Activated B cell treated with CpG ODN at 0.5 μM for 24 hours (primary cell): Measurements from ENCODE around the gene GATAD2A. TPM values are rescaled to one million over a fixed set of nuclear protein-coding genes. Genes with fewer than 3 reads are reported as not detected.

ENCODE experiments used
- ATAC-seq: fragments of 200-7000 bp; cut with Tn5 transposase; one replicate; pipeline ENCODE4 v1.10.0; 2021; ENCODE audit warnings: low read depth, mild to moderate bottlenecking, moderate library complexity
- CTCF ChIA-PET: fragments of 350-600 bp; sonication (Branson Sonifier 250); formaldehyde crosslinking; loops from one replicate; lab custom pipeline; 2021; ENCODE audit warnings: antibody characterized with exemption; lab: Charles Lee
- POLR2A ChIA-PET: fragments of 350-600 bp; sonication (Branson Sonifier 250); formaldehyde crosslinking; loops from one replicate; lab custom pipeline; 2021; ENCODE audit warnings: antibody characterized with exemption; lab: Charles Lee
- DNase-seq: peaks from one replicate; pipeline ENCODE4 v3.0.0; 2022
- H3K27ac Mint-ChIP-seq: one replicate; pipeline ENCODE4 v1.8.0; 2020; ENCODE audit warnings: mixed read lengths
- H3K27me3 Mint-ChIP-seq: one replicate; pipeline ENCODE4 v1.8.0; 2021; ENCODE audit warnings: mixed read lengths
- H3K36me3 Mint-ChIP-seq: one replicate; pipeline ENCODE4 v1.8.0; 2021; ENCODE audit warnings: low read depth, mixed read lengths
- H3K4me1 Mint-ChIP-seq: one replicate; pipeline ENCODE4 v1.8.0; 2021; ENCODE audit warnings: mixed read lengths
- H3K4me3 Mint-ChIP-seq: one replicate; pipeline ENCODE4 v1.8.0; 2020; ENCODE audit warnings: mild to moderate bottlenecking, mixed read lengths
- H3K9me3 Mint-ChIP-seq: one replicate; pipeline ENCODE4 v1.8.0; 2020; ENCODE audit warnings: mixed read lengths
- CTCF ChIP-seq: fragments of 200-600 bp; IDR thresholded peaks from one replicate; pipeline ENCODE4 v1.8.0; 2022; ENCODE audit warnings: antibody characterized with exemption, mild to moderate bottlenecking
- intact Hi-C: fragments of 100-400 bp; cut with micrococcal nuclease; formaldehyde crosslinking; loops from one replicate; pipeline ENCODE4 v1.15.1; 2024
- total RNA-seq: library from RNA; stranded (reverse); gene quantifications from 2 replicates; pipeline ENCODE4 v1.2.3, GENCODE V29; 2022

The GATAD2A gene
- total RNA-seq, 1 donor from 2014 or later, result 116 TPM

GRCh38 chr19:19409205-19409604, 3.7 kb downstream of the GATAD2A start:
- no peaks in the 10 kb centered on the region for H3K27me3 Mint-ChIP-seq
- DNase-seq, result no peak
- TF ChIP-seq CTCF, result no peak
- CTCF ChIA-PET, result no interaction called here
- POLR2A ChIA-PET, result interaction anchor here (1.9 kb wide), 1 partner anchor 24 kb away, joined by 5 read pairs; no protein-coding TSS in a partner anchor
- no peak overlapping the region for H3K27ac Mint-ChIP-seq
- peak overlapping the region; percentile 12 for H3K4me3 Mint-ChIP-seq
- intact Hi-C loops, result loop anchor here (10.0 kb wide), 1 partner anchor 344 kb away; the partner anchor contains the start of gene SLC25A42
- peaks cover 76% of the 10 kb centered on the region for H3K4me1 Mint-ChIP-seq
- no peak for ATAC-seq
- H3K36me3 Mint-ChIP-seq, result peaks cover 21% of the 10 kb centered on the region
- no peaks in the 10 kb centered on the region for H3K9me3 Mint-ChIP-seq

GRCh38 chr19:19409631-19410030, 4.2 kb downstream of the GATAD2A start:
- intact Hi-C loops, result loop anchor here (10.0 kb wide), 1 partner anchor 345 kb away; the partner anchor contains the start of gene SLC25A42
- ATAC-seq, result no peak

GRCh38 chr19:19410553-19411550, 5.4 kb downstream of the GATAD2A start:
- DNase-seq (no peak), ATAC-seq (peak; percentile 56)
- peaks cover 75% of the 10 kb centered on the region for H3K4me1 Mint-ChIP-seq
- no peak overlapping the region for H3K4me3 Mint-ChIP-seq
- no peaks in the 10 kb centered on the region for H3K9me3 Mint-ChIP-seq
- ChIA-PET CTCF (interaction anchor here (1.0 kb wide), 1 partner anchor 80 kb away, joined by 3 read pairs; no protein-coding TSS in a partner anchor), POLR2A (interaction anchor here (0.6 to 1.9 kb wide), 4 partner anchors 10 to 79 kb away, joined by 3 to 6 read pairs (median 4); no protein-coding TSS in a partner anchor)
- no peaks in the 10 kb centered on the region for H3K27me3 Mint-ChIP-seq
- H3K27ac Mint-ChIP-seq, result peak overlapping the region; percentile 46
- H3K36me3 Mint-ChIP-seq, result peaks cover 22% of the 10 kb centered on the region
- no peak for TF ChIP-seq CTCF
- intact Hi-C loops, result no loop called here

More at GRCh38 chr19:19409631-19410030, 4.2 kb downstream of the GATAD2A start:
- peak overlapping the region; percentile 12 for H3K4me3 Mint-ChIP-seq
- no peaks in the 10 kb centered on the region for H3K27me3 Mint-ChIP-seq
- peaks cover 77% of the 10 kb centered on the region for H3K4me1 Mint-ChIP-seq
- H3K27ac Mint-ChIP-seq, result no peak overlapping the region
- H3K36me3 Mint-ChIP-seq, result peaks cover 21% of the 10 kb centered on the region
- no peak for TF ChIP-seq CTCF
- H3K9me3 Mint-ChIP-seq, result no peaks in the 10 kb centered on the region
- CTCF ChIA-PET, result no interaction called here
- POLR2A ChIA-PET, result interaction anchor here (1.2 to 1.9 kb wide), 2 partner anchors 25 to 81 kb away, joined by 3 to 5 read pairs; no protein-coding TSS in a partner anchor
- no peak for DNase-seq

GRCh38 chr19:19416280-19416679, 10.8 kb downstream of the GATAD2A start:
- Mint-ChIP-seq H3K27ac (peak overlapping the region; percentile 30), H3K4me3 (no peak overlapping the region), H3K4me1 (peaks cover 71% of the 10 kb centered on the region), H3K27me3 (no peaks in the 10 kb centered on the region), H3K9me3 (no peaks in the 10 kb centered on the region), H3K36me3 (peaks cover 13% of the 10 kb centered on the region)
- ChIA-PET POLR2A (interaction anchor here (1.2 kb wide), 1 partner anchor 42 kb away, joined by 4 read pairs; no protein-coding TSS in a partner anchor), CTCF (interaction anchor here (1.1 to 1.5 kb wide), 4 partner anchors 9 to 74 kb away, joined by 3 to 6 read pairs (median 3); no protein-coding TSS in a partner anchor)
- TF ChIP-seq CTCF, result no peak
- ATAC-seq (no peak), DNase-seq (no peak)
- intact Hi-C loops, result no loop called here
